GM23248 (cell line): ENCODE measurements around the gene KIF1A. TPM values are rescaled to one million over a fixed set of nuclear protein-coding genes. Genes with fewer than 3 reads are reported as not detected.
"Not testable (repeated sequence)": the region's sequence is repeated elsewhere in the genome, so short reads cannot be mapped to it uniquely, and the experiment has no call there.

Experiments used
- DNase-seq: peaks from one replicate; pipeline ENCODE4 v3.0.0-alpha.2; 2015
- H2AFZ ChIP-seq: fragments of 200-600 bp; sonication (generic); 2 replicates; pipeline ENCODE4 v1.6.1; 2016; ENCODE audit warnings: antibody characterized with exemption
- H3F3A ChIP-seq: fragments of 200-600 bp; sonication (generic); 2 replicates; pipeline ENCODE4 v1.6.1; 2016; ENCODE audit warnings: mild to moderate bottlenecking, antibody characterized with exemption, mixed run types; ENCODE audit not compliant: insufficient read depth
- H3K27ac ChIP-seq: fragments of 200-600 bp; sonication (generic); 2 replicates; pipeline ENCODE4 v1.5.1; 2016; ENCODE audit warnings: mild to moderate bottlenecking
- H3K27me3 ChIP-seq: fragments of 200-600 bp; sonication (generic); replicated peaks from 2 replicates; pipeline ENCODE4 v1.6.1; 2016; ENCODE audit warnings: mild to moderate bottlenecking; ENCODE audit not compliant: insufficient read depth
- H3K36me3 ChIP-seq: fragments of 200-600 bp; sonication (generic); 2 replicates; pipeline ENCODE4 v1.6.1; 2016; ENCODE audit warnings: low read depth, mild to moderate bottlenecking
- H3K4me1 ChIP-seq: fragments of 200-600 bp; sonication (generic); 2 replicates; pipeline ENCODE4 v1.6.1; 2016; ENCODE audit warnings: mild to moderate bottlenecking; ENCODE audit not compliant: insufficient read depth
- H3K4me2 ChIP-seq: fragments of 200-600 bp; sonication (generic); one replicate; pipeline ENCODE4 v1.6.1; 2016; ENCODE audit warnings: mild to moderate bottlenecking; ENCODE audit not compliant: unreplicated experiment
- H3K4me3 ChIP-seq: fragments of 200-600 bp; sonication (generic); 2 replicates; pipeline ENCODE4 v1.5.1; 2016; ENCODE audit warnings: mild to moderate bottlenecking
- H3K79me2 ChIP-seq: fragments of 200-600 bp; sonication (generic); 2 replicates; pipeline ENCODE4 v1.6.1; 2016; ENCODE audit warnings: mild to moderate bottlenecking; ENCODE audit not compliant: insufficient read depth
- H3K9ac ChIP-seq: fragments of 200-600 bp; sonication (generic); 2 replicates; pipeline ENCODE4 v1.6.1; 2016; ENCODE audit warnings: mild to moderate bottlenecking
- H3K9me2 ChIP-seq: fragments of 200-600 bp; sonication (generic); 2 replicates; pipeline ENCODE4 v1.6.1; 2016; ENCODE audit warnings: mixed run types, mild to moderate bottlenecking, moderate library complexity; ENCODE audit not compliant: insufficient read depth
- H3K9me3 ChIP-seq: fragments of 200-600 bp; sonication (generic); one replicate; pipeline ENCODE4 v1.6.1; 2017; ENCODE audit warnings: low read depth
- H4K20me1 ChIP-seq: fragments of 200-600 bp; sonication (generic); 2 replicates; pipeline ENCODE4 v1.6.0; 2016; ENCODE audit not compliant: insufficient read depth
- EZH2 ChIP-seq: fragments of 200-600 bp; sonication (generic); IDR thresholded peaks from 2 replicates; pipeline ENCODE4 v1.6.1; 2018; ENCODE audit warnings: antibody characterized with exemption, mild to moderate bottlenecking; ENCODE audit not compliant: insufficient read depth, poor library complexity, severe bottlenecking
- EZH2phosphoT487 ChIP-seq: fragments of 200-600 bp; sonication (generic); IDR thresholded peaks from 2 replicates; pipeline ENCODE4 v1.6.1; 2018; ENCODE audit warnings: antibody characterized with exemption, moderate library complexity, mild to moderate bottlenecking, low read depth; ENCODE audit not compliant: insufficient read depth
- WGBS, 2 experiments: methylation state at CpG; one replicate each; pipeline ENCODE4 v1.1.6; 2015 to 2017; ENCODE audit warnings: low lambda C conversion rate in 2 of 2, low coverage in 1 of 2; ENCODE audit errors: missing lambda C conversion rate in 2 of 2; 5-methylcytosine and 5-hydroxymethylcytosine counted together
- in situ Hi-C: fragments of 300-500 bp; cut with MboI; formaldehyde crosslinking; loops from 2 replicates; pipeline ENCODE4 v1.15.0; 2020
- polyA plus RNA-seq: library from polyadenylated mRNA; unstranded; fragments of >200 nt; fragmentation: Nextera tagmentation; extraction: Ambion mirVana; gene quantifications from 2 replicates; pipeline ENCODE4 v1.2.1, GENCODE V29; 2016
- total RNA-seq: library from RNA; depleted of rRNA; stranded (reverse); fragments of >200 nt; shearing (Covaris generic); gene quantifications from 2 replicates; pipeline ENCODE4 v1.2.3, GENCODE V29; 2014

KIF1A gene
- total and polyA plus RNA-seq, 2 experiments from 2014 or later = under 0.01 to 0.05 TPM

DNA sequence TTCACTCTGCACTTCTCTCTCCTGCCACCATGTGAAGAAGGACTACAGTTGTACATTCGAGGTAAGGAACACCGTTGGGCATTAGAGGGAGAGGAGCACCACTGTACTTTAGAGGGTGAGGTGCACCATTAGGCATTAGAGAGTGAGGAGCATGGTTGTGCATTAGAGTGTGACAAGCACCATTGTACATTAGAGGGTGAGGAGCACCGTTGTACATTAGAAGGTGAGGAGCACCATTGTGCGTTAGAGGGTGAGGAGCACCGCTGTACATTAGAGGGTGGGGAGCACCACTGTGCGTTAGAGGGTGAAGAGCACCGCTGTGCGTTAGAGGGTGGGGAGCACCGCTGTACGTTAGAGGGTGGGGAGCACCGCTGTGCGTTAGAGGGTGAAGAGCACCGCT is 27.8 kb upstream of the KIF1A start:
- Histone ChIP-seq H3K79me2 (no peaks in the 10 kb centered on the region), H3K4me1 (no peaks in the 10 kb centered on the region), H3K9me2 (no peaks in the 10 kb centered on the region), H3F3A (no peaks in the 10 kb centered on the region), H3K27ac (no peak overlapping the region), H3K27me3 (peaks cover 14% of the 10 kb centered on the region), H4K20me1 (no peaks in the 10 kb centered on the region), H3K4me2 (no peak overlapping the region), H3K9ac (no peak overlapping the region), H3K9me3 (no peaks in the 10 kb centered on the region), H3K4me3 (no peak overlapping the region), H3K36me3 (no peaks in the 10 kb centered on the region), H2AFZ (no peak overlapping the region)
- TF ChIP-seq EZH2phosphoT487 (no peak), EZH2 (no peak)
- 84 to 85% methylated on average over 10 to 13 of the region's 13 CpGs for WGBS, 2 experiments
- in situ Hi-C loops = no loop called here
- DNase-seq = no peak

GRCh38 chr2:240846873-240847595 is 27.0 kb upstream of the KIF1A start:
- Histone ChIP-seq H4K20me1 (no peaks in the 10 kb centered on the region), H3K9ac (no peak overlapping the region), H3K4me3 (no peak overlapping the region), H3K27ac (no peak overlapping the region), H3K27me3 (peaks cover 14% of the 10 kb centered on the region), H3K79me2 (no peaks in the 10 kb centered on the region), H3K9me2 (no peaks in the 10 kb centered on the region), H3K9me3 (no peaks in the 10 kb centered on the region), H2AFZ (no peak overlapping the region), H3K36me3 (no peaks in the 10 kb centered on the region), H3K4me2 (no peak overlapping the region), H3K4me1 (no peaks in the 10 kb centered on the region), H3F3A (no peaks in the 10 kb centered on the region)
- DNase-seq = no peak
- 63 to 81% methylated on average over 5 of the region's 5 CpGs for WGBS, 2 experiments
- in situ Hi-C loops = no loop called here
- no peak for TF ChIP-seq EZH2phosphoT487
- TF ChIP-seq EZH2 = no peak

DNA sequence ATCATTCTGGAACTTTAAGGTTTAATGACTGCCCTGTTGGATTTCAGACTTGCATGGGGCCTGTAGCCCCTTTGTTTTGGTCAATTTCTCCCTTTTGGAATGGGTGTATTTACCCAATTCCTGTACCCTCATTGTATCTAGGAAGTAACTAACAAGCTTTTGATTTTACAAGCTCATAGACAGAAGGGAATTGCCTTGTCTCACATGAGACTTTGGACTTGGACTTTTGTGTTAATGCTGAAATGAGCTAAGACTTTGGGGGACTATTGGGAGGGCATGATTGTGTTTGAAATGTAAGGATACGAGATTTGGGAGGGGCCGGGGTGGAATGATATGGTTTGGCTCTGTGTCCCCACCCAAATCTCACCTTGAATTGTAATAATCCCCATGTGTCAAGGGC is 26.3 kb upstream of the KIF1A start:
- H3K27me3 ChIP-seq = peaks cover 14% of the 10 kb centered on the region
- H3K79me2 ChIP-seq, DNase-seq, H3K9me2 ChIP-seq, H3K9me3 ChIP-seq, H3K4me3 ChIP-seq, H2AFZ ChIP-seq, H3K9ac ChIP-seq, H3K36me3 ChIP-seq, H4K20me1 ChIP-seq, H3K4me1 ChIP-seq, H3F3A ChIP-seq, H3K27ac ChIP-seq, in situ Hi-C loops, H3K4me2 ChIP-seq: not testable (repeated sequence)
- 42 to 58% methylated on average over 2 of the region's 2 CpGs for WGBS, 2 experiments

DNA sequence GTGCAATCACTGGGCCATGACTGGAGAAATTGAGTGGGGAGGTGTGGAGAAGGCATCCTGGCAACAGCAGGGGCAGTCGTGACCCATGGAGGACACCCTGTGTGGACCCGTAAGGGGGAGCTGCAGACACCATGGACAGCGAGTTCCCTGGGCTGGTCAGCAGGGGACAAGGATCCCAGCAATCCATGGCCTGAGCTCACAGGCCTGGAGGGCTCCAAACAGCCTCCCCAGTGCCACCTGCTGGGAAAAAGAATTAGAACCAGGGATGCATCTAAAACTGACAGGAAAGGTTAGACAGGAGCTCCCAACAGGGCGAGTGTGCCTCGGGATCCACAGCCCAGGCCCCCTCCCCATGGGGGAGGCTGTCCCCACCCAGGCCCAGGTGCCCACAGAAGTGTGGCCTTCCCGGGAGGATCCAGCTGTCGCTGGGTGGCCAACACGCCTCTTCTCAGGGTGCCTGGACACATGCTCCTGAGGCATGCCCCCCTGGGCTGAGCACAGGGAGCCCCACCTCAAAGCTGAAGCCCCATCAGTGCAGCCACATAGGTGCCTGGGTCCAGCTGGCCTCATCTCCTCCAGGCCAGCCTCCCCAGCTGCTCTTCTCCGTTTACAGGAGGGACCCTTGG is 20.5 kb upstream of the KIF1A start:
- in situ Hi-C loops = no loop called here
- no peaks in the 10 kb centered on the region for H3K9me3 ChIP-seq
- H3K27ac ChIP-seq = no peak overlapping the region
- no peaks in the 10 kb centered on the region for H3K79me2 ChIP-seq
- peaks cover 29% of the 10 kb centered on the region for H3K27me3 ChIP-seq
- no peak for TF ChIP-seq EZH2phosphoT487
- TF ChIP-seq EZH2 = no peak
- peaks cover 9% of the 10 kb centered on the region for H3K4me1 ChIP-seq
- H3K4me2 ChIP-seq = no peak overlapping the region
- no peak overlapping the region for H2AFZ ChIP-seq
- H4K20me1 ChIP-seq = no peaks in the 10 kb centered on the region
- DNase-seq = peak; percentile 86
- no peaks in the 10 kb centered on the region for H3K9me2 ChIP-seq
- H3K9ac ChIP-seq = no peak overlapping the region
- 32 to 36% methylated on average over 9 of the region's 9 CpGs for WGBS, 2 experiments
- no peaks in the 10 kb centered on the region for H3F3A ChIP-seq
- H3K4me3 ChIP-seq = no peak overlapping the region
- no peaks in the 10 kb centered on the region for H3K36me3 ChIP-seq
